WTC11 (cell line): ENCODE results near the gene SYNCRIP. TPM values are rescaled to one million over a fixed set of nuclear protein-coding genes. Genes with fewer than 3 reads are reported as not detected.

ENCODE experiments used
- AR ChIP-seq: fragments of 250-450 bp; sonication (Bioruptor Pico); IDR thresholded peaks from 2 replicates; pipeline ENCODE4 v1.9.0; 2021; ENCODE audit warnings: mild to moderate bottlenecking
- CBFB ChIP-seq: sonication (generic); formaldehyde crosslinking; IDR thresholded peaks from 2 replicates; pipeline ENCODE4 v1.8.1; 2022; ENCODE audit warnings: mild to moderate bottlenecking, low read depth, missing genetic modification reagents
- CREM ChIP-seq: sonication (generic); formaldehyde crosslinking; IDR thresholded peaks from 2 replicates; pipeline ENCODE4 v1.8.1; 2022; ENCODE audit warnings: mild to moderate bottlenecking, missing genetic modification reagents, moderate library complexity
- E2F1 ChIP-seq: sonication (generic); formaldehyde crosslinking; IDR thresholded peaks from 2 replicates; pipeline ENCODE4 v1.8.0; 2022; ENCODE audit warnings: mild to moderate bottlenecking, missing genetic modification reagents
- EMX1 ChIP-seq: fragments of 250-450 bp; sonication (Bioruptor Pico); IDR thresholded peaks from 2 replicates; pipeline ENCODE4 v1.8.0; 2021; ENCODE audit warnings: mild to moderate bottlenecking
- ERG ChIP-seq: fragments of 250-450 bp; sonication (Bioruptor Pico); IDR thresholded peaks from 2 replicates; pipeline ENCODE4 v1.8.0; 2021; ENCODE audit warnings: mild to moderate bottlenecking
- ETV6 ChIP-seq: sonication (generic); formaldehyde crosslinking; IDR thresholded peaks from 2 replicates; pipeline ENCODE4 v1.8.1; 2022; ENCODE audit warnings: mild to moderate bottlenecking, missing genetic modification reagents
- FOXJ3 ChIP-seq: sonication (generic); formaldehyde crosslinking; IDR thresholded peaks from 2 replicates; pipeline ENCODE4 v1.9.0; 2021; ENCODE audit warnings: missing genetic modification reagents, mild to moderate bottlenecking, borderline replicate concordance
- FOXP4 ChIP-seq: sonication (generic); formaldehyde crosslinking; IDR thresholded peaks from 2 replicates; pipeline ENCODE4 v1.8.0; 2022; ENCODE audit warnings: mild to moderate bottlenecking, missing genetic modification reagents
- GABPB1 ChIP-seq: sonication (generic); formaldehyde crosslinking; IDR thresholded peaks from 2 replicates; pipeline ENCODE4 v1.8.1; 2023; ENCODE audit warnings: mild to moderate bottlenecking, missing genetic modification reagents
- HMGA2 ChIP-seq: fragments of 250-450 bp; sonication (Bioruptor Pico); IDR thresholded peaks from 2 replicates; pipeline ENCODE4 v1.4.0; 2021; ENCODE audit warnings: mild to moderate bottlenecking, moderate library complexity
- IRF2 ChIP-seq: sonication (generic); formaldehyde crosslinking; IDR thresholded peaks from 2 replicates; pipeline ENCODE4 v1.8.0; 2022; ENCODE audit warnings: low read depth, missing genetic modification reagents, borderline replicate concordance
- NFE2L1 ChIP-seq: sonication (generic); formaldehyde crosslinking; IDR thresholded peaks from 2 replicates; pipeline ENCODE4 v1.8.1; 2023; ENCODE audit warnings: missing genetic modification reagents
- NR2C2 ChIP-seq: sonication (generic); formaldehyde crosslinking; IDR thresholded peaks from 2 replicates; pipeline ENCODE4 v1.8.0; 2022; ENCODE audit warnings: mild to moderate bottlenecking, missing genetic modification reagents
- PREB ChIP-seq: sonication (generic); formaldehyde crosslinking; IDR thresholded peaks from 2 replicates; pipeline ENCODE4 v1.8.1; 2022; ENCODE audit warnings: mild to moderate bottlenecking, missing genetic modification reagents, moderate library complexity, borderline replicate concordance
- PRRX2 ChIP-seq: fragments of 250-450 bp; sonication (Bioruptor Pico); IDR thresholded peaks from 2 replicates; pipeline ENCODE4 v1.8.0; 2021; ENCODE audit warnings: mild to moderate bottlenecking
- SMAD3 ChIP-seq: sonication (generic); formaldehyde crosslinking; IDR thresholded peaks from 2 replicates; pipeline ENCODE4 v1.8.0; 2022; ENCODE audit warnings: missing genetic modification reagents, mild to moderate bottlenecking, borderline replicate concordance
- SMAD4 ChIP-seq: sonication (generic); formaldehyde crosslinking; IDR thresholded peaks from 2 replicates; pipeline ENCODE4 v1.8.0; 2022; ENCODE audit warnings: mild to moderate bottlenecking, missing genetic modification reagents
- TCF7 ChIP-seq: sonication (generic); formaldehyde crosslinking; IDR thresholded peaks from 2 replicates; pipeline ENCODE4 v1.8.0; 2022; ENCODE audit warnings: mild to moderate bottlenecking, low read depth, missing genetic modification reagents, moderate library complexity
- TEAD1 ChIP-seq: sonication (generic); formaldehyde crosslinking; IDR thresholded peaks from 2 replicates; pipeline ENCODE4 v1.8.0; 2022; ENCODE audit warnings: mild to moderate bottlenecking, missing genetic modification reagents
- USF1 ChIP-seq: sonication (generic); formaldehyde crosslinking; IDR thresholded peaks from 2 replicates; pipeline ENCODE4 v1.8.0; 2022; ENCODE audit warnings: mild to moderate bottlenecking, missing genetic modification reagents
- USF2 ChIP-seq: sonication (generic); formaldehyde crosslinking; IDR thresholded peaks from 2 replicates; pipeline ENCODE4 v1.8.1; 2023; ENCODE audit warnings: mild to moderate bottlenecking, missing genetic modification reagents, moderate library complexity
- ZNF219 ChIP-seq: sonication (generic); formaldehyde crosslinking; IDR thresholded peaks from 2 replicates; pipeline ENCODE4 v1.8.0; 2023; ENCODE audit warnings: missing genetic modification reagents, mild to moderate bottlenecking, borderline replicate concordance
- ZNF232 ChIP-seq: sonication (generic); formaldehyde crosslinking; IDR thresholded peaks from 2 replicates; pipeline ENCODE4 v1.8.0; 2022; ENCODE audit warnings: mild to moderate bottlenecking, missing genetic modification reagents
- ZNF317 ChIP-seq: sonication (generic); formaldehyde crosslinking; IDR thresholded peaks from 2 replicates; pipeline ENCODE4 v1.8.1; 2023; ENCODE audit warnings: low read depth, mild to moderate bottlenecking, moderate library complexity, missing genetic modification reagents, borderline replicate concordance
- ZNF396 ChIP-seq: fragments of 250-450 bp; sonication (Bioruptor Pico); IDR thresholded peaks from 2 replicates; pipeline ENCODE4 v1.8.0; 2021; ENCODE audit warnings: mild to moderate bottlenecking, moderate library complexity, borderline replicate concordance
- ZNF416 ChIP-seq: fragments of 250-450 bp; sonication (Bioruptor Pico); IDR thresholded peaks from 2 replicates; pipeline ENCODE4 v1.9.0; 2021; ENCODE audit warnings: mild to moderate bottlenecking, inconsistent platforms
- total RNA-seq: library from RNA; stranded (reverse); gene quantifications from 3 replicates; pipeline ENCODE4 v1.2.3, GENCODE V29; 2021

Gene SYNCRIP
- total RNA-seq, 1 experiment from 2014 or later = 150 TPM

GRCh38 chr6:85643537-85644278 lies 1.0 kb upstream of the SYNCRIP start (continued):
- TF ChIP-seq ZNF317 (0 out of 2 replicates have a peak, but pooled peaks have one; percentile 32), CREM (CRISPR knock-in tag) (peak; percentile 55; the same call in 1 of the 2 replicates), FOXJ3 (CRISPR knock-in tag) (no peak), HMGA2 (CRISPR knock-in tag) (no peak), NR2C2 (CRISPR knock-in tag) (no peak), ZNF396 (CRISPR knock-in tag) (no peak), IRF2 (no peak), PRRX2 (CRISPR knock-in tag) (no peak), PREB (CRISPR knock-in tag) (no peak), TEAD1 (CRISPR knock-in tag) (peak; percentile 32), ZNF219 (CRISPR knock-in tag) (no peak), SMAD4 (CRISPR knock-in tag) (no peak), CBFB (no peak; the same call in 1 of the 2 replicates), NFE2L1 (CRISPR knock-in tag) (no peak; the same call in 1 of the 2 replicates), ETV6 (CRISPR knock-in tag) (0 out of 2 replicates have a peak, but pooled peaks have one; percentile 44), EMX1 (CRISPR knock-in tag) (no peak), ZNF416 (no peak), FOXP4 (CRISPR knock-in tag) (peak; percentile 67), GABPB1 (CRISPR knock-in tag) (peak; percentile 48; the same call in 1 of the 2 replicates), USF2 (CRISPR knock-in tag) (peak; percentile 87), ERG (CRISPR knock-in tag) (no peak), AR (CRISPR knock-in tag) (no peak; the same call in 1 of the 2 replicates), USF1 (CRISPR knock-in tag) (peak; percentile 82), SMAD3 (CRISPR knock-in tag) (no peak), E2F1 (CRISPR knock-in tag) (no peak), ZNF232 (CRISPR knock-in tag) (no peak), TCF7 (CRISPR knock-in tag) (no peak)
